ENCODE measurements around the gene ATP8B1. TPM values are rescaled to one million over a fixed set of nuclear protein-coding genes. Genes with fewer than 3 reads are reported as not detected.

Gene ATP8B1
- total RNA-seq, 1 experiment from 2014 or later = 24.8 TPM

DNA sequence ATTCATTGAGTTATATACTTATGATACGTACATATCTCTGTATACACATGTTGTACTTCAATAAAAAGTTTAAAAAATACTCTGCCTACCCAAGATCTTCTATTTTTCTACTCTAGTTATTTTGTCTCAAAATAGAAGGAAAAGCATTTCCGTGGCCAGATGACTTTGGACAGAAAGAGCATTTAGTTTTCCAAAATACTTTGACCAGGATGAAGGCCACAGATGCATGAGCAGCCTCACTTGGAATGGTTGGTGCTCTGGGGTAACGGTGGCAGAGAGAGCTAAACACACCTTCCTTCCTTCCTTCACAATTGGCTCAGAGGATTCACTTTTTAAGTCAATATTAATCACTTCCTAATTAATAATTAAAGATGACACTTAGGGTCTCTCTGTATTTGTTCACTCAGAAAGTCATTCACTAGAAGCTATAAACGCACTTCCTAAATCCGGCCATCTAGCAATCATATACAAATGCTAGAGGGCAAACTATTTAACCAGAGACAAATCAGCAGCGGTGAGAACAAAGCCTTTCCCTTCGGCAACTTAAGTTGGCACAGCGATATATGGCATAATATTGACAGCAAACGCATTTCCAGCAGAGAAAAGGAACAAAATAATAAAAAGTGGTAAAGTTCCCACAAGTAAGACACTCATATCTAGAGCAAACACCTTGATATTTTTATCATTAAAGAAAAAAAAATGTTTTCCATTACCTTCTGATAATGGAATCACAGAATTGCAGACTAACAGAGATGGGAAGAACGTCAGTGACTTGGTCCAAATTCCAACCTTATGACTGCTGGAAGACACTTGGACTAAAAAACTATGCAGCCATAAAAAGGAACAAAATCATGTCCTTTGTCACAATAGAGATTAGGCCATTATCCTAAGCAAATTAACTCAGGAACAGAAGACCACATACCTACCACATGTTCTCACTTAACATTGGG lies 125.6 kb downstream of the ATP8B1 start:
- Histone ChIP-seq H3K4me1 (ENCODE audit: insufficient read depth, low read length) (no peaks in the 10 kb centered on the region), H3K9me2 (replicated peaks; ENCODE audit: low read length) (no peaks in the 10 kb centered on the region), H3K4me3 (ENCODE audit: low read length) (no peak overlapping the region), H3K27ac (ENCODE audit: low read length) (no peak overlapping the region), H3K9me3 (ENCODE audit: low read length) (peaks cover 3% of the 10 kb centered on the region; the same call in 1 of the 2 replicates), H3K4me2 (ENCODE audit: low read length) (no peak overlapping the region), H3F3A (ENCODE audit: low read length, unreplicated experiment) (no peaks in the 10 kb centered on the region), H3K79me2 (ENCODE audit: low read length) (no peaks in the 10 kb centered on the region), H3K36me3 (ENCODE audit: low read depth, low read length) (peaks cover 17% of the 10 kb centered on the region), H3K9ac (ENCODE audit: low read length) (no peak overlapping the region), H4K20me1 (ENCODE audit: low read length) (no peaks in the 10 kb centered on the region), H2AFZ (ENCODE audit: low read length) (no peak overlapping the region), H3K27me3 (ENCODE audit: low read length) (no peaks in the 10 kb centered on the region)
- ChIA-PET POLR2A (ENCODE audit: unreplicated experiment) (no interaction called here), CTCF (no interaction called here)
- intact Hi-C loops (cut with micrococcal nuclease) = no loop called here
- TF ChIP-seq EZH2 (IDR thresholded peaks at IDR 0.05; ENCODE audit: low read length, unreplicated experiment) (no peak), EZH2phosphoT487 (IDR thresholded peaks at IDR 0.05; ENCODE audit: borderline replicate concordance, low read length) (no peak)
- TF ChIP-seq, protein P1, sequence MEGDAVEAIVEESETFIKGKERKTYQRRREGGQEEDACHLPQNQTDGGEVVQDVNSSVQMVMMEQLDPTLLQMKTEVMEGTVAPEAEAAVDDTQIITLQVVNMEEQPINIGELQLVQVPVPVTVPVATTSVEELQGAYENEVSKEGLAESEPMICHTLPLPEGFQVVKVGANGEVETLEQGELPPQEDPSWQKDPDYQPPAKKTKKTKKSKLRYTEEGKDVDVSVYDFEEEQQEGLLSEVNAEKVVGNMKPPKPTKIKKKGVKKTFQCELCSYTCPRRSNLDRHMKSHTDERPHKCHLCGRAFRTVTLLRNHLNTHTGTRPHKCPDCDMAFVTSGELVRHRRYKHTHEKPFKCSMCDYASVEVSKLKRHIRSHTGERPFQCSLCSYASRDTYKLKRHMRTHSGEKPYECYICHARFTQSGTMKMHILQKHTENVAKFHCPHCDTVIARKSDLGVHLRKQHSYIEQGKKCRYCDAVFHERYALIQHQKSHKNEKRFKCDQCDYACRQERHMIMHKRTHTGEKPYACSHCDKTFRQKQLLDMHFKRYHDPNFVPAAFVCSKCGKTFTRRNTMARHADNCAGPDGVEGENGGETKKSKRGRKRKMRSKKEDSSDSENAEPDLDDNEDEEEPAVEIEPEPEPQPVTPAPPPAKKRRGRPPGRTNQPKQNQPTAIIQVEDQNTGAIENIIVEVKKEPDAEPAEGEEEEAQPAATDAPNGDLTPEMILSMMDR (conservative IDR thresholded peaks at IDR 0.05; ENCODE audit: low read depth, low read length) = no peak
- ATAC-seq (no peak), DNase-seq (no peak)
- no TSS peak for BruUV-seq (replicated peaks)

GRCh38 chr18:57674891-57675290 lies 128.2 kb downstream of the ATP8B1 start:
- no peak overlapping the region for H3K4me2 ChIP-seq (ENCODE audit: low read length)
- H3K36me3 ChIP-seq (ENCODE audit: low read depth, low read length) = peaks cover 26% of the 10 kb centered on the region
- H3K79me2 ChIP-seq (ENCODE audit: low read length) = no peaks in the 10 kb centered on the region
- DNase-seq (no peak), ATAC-seq (no peak)
- H3K9me2 ChIP-seq (replicated peaks; ENCODE audit: low read length) = no peaks in the 10 kb centered on the region
- H2AFZ ChIP-seq (ENCODE audit: low read length) = no peak overlapping the region
- no peaks in the 10 kb centered on the region for H3K4me1 ChIP-seq (ENCODE audit: insufficient read depth, low read length)
- POLR2A ChIA-PET (ENCODE audit: unreplicated experiment) = no interaction called here
- H3K27me3 ChIP-seq (ENCODE audit: low read length) = no peaks in the 10 kb centered on the region
- no peaks in the 10 kb centered on the region for H4K20me1 ChIP-seq (ENCODE audit: low read length)
- TF ChIP-seq EZH2phosphoT487 (IDR thresholded peaks at IDR 0.05; ENCODE audit: borderline replicate concordance, low read length) (no peak), EZH2 (IDR thresholded peaks at IDR 0.05; ENCODE audit: low read length, unreplicated experiment) (no peak)
- TF ChIP-seq, protein P1 (conservative IDR thresholded peaks at IDR 0.05; ENCODE audit: low read depth, low read length) = no peak
- CTCF ChIA-PET = no interaction called here
- no peak overlapping the region for H3K4me3 ChIP-seq (ENCODE audit: low read length)
- H3F3A ChIP-seq (ENCODE audit: low read length, unreplicated experiment) = no peaks in the 10 kb centered on the region
- peaks cover 3% of the 10 kb centered on the region; the same call in 1 of the 2 replicates for H3K9me3 ChIP-seq (ENCODE audit: low read length)
- H3K27ac ChIP-seq (ENCODE audit: low read length) = no peak overlapping the region
- no TSS peak for BruUV-seq (replicated peaks)
- H3K9ac ChIP-seq (ENCODE audit: low read length) = no peak overlapping the region
- intact Hi-C loops (cut with micrococcal nuclease) = no loop called here

DNA sequence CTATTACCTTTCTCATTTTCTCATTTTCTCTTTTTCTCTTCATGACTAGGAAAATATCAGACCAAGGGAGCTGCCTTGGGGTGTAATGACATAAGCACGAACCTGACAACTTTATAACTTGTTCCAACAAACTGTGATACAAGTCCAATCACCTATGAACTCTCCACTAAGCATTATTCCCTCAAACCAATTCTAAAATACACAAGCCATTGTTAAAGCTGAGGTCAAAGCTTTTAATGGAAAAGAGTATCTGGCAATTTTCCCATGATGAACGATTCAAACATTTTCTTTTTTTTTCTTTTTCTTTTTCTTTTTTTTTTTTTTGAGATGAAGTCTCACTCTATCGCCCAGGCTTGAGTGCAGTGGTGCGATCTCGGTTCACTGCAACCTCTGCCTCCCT lies 133.1 kb downstream of the ATP8B1 start:
- no peak overlapping the region for H2AFZ ChIP-seq (ENCODE audit: low read length)

More for the DNA sequence above, 133.1 kb downstream of the ATP8B1 start:
- no peak for DNase-seq
- ChIA-PET CTCF (no interaction called here), POLR2A (ENCODE audit: unreplicated experiment) (no interaction called here)
- no peak overlapping the region for H3K4me3 ChIP-seq (ENCODE audit: low read length)
- ATAC-seq = no peak
- no peak overlapping the region for H3K4me2 ChIP-seq (ENCODE audit: low read length)
- H3K27me3 ChIP-seq (ENCODE audit: low read length) = no peaks in the 10 kb centered on the region
- H3K9me2 ChIP-seq (replicated peaks; ENCODE audit: low read length) = no peaks in the 10 kb centered on the region
- peaks cover 34% of the 10 kb centered on the region for H3K36me3 ChIP-seq (ENCODE audit: low read depth, low read length)
- no peaks in the 10 kb centered on the region for H4K20me1 ChIP-seq (ENCODE audit: low read length)
- no peak overlapping the region for H3K27ac ChIP-seq (ENCODE audit: low read length)
- no TSS peak for BruUV-seq (replicated peaks)
- H3K9ac ChIP-seq (ENCODE audit: low read length) = no peak overlapping the region
- no peaks in the 10 kb centered on the region for H3K79me2 ChIP-seq (ENCODE audit: low read length)
- peaks cover 3% of the 10 kb centered on the region; the same call in 1 of the 2 replicates for H3K9me3 ChIP-seq (ENCODE audit: low read length)
- no peak for TF ChIP-seq EZH2 (IDR thresholded peaks at IDR 0.05; ENCODE audit: low read length, unreplicated experiment)
- TF ChIP-seq EZH2phosphoT487 (IDR thresholded peaks at IDR 0.05; ENCODE audit: borderline replicate concordance, low read length) = no peak
- TF ChIP-seq, protein P1 (conservative IDR thresholded peaks at IDR 0.05; ENCODE audit: low read depth, low read length) = no peak
- intact Hi-C loops (cut with micrococcal nuclease) = no loop called here
- H3F3A ChIP-seq (ENCODE audit: low read length, unreplicated experiment) = no peaks in the 10 kb centered on the region
- no peaks in the 10 kb centered on the region for H3K4me1 ChIP-seq (ENCODE audit: insufficient read depth, low read length)
